Muscle of leg (tissue), 11 donors: ENCODE results near the gene CCT6B. TPM values are rescaled to one million over a fixed set of nuclear protein-coding genes. Genes with fewer than 3 reads are reported as not detected.

ENCODE experiments used
- DNase-seq: peaks from one replicate; pipeline ENCODE4 v3.0.0; 2013
- H3K27ac ChIP-seq: one replicate; pipeline ENCODE4 v1.5.1; 2013; ENCODE audit warnings: mild to moderate bottlenecking, low read length, control low read depth
- H3K27me3 ChIP-seq: one replicate; pipeline ENCODE4 v1.6.1; 2013; ENCODE audit warnings: low read length; ENCODE audit not compliant: control insufficient read depth, insufficient read depth
- H3K36me3 ChIP-seq: one replicate; pipeline ENCODE4 v1.6.1; 2013; ENCODE audit warnings: low read length; ENCODE audit not compliant: control insufficient read depth, insufficient read depth
- H3K4me1 ChIP-seq: one replicate; pipeline ENCODE4 v1.6.1; 2013; ENCODE audit warnings: low read length; ENCODE audit not compliant: control insufficient read depth, insufficient read depth
- H3K4me3 ChIP-seq: one replicate; pipeline ENCODE4 v1.5.1; 2013; ENCODE audit warnings: low read length, control low read depth
- H3K9me3 ChIP-seq: replicated peaks from 2 replicates; pipeline ENCODE4 v1.6.1; 2013; ENCODE audit warnings: low read depth, low read length; ENCODE audit not compliant: control insufficient read depth
- WGBS: methylation state at CpG from one replicate; pipeline ENCODE4 v1.1.5; 2013; ENCODE audit warnings: missing lambda C conversion rate; ENCODE audit not compliant: insufficient coverage; 5-methylcytosine and 5-hydroxymethylcytosine counted together
- polyA plus RNA-seq, 8 donors: library from polyadenylated mRNA; unstranded; fragments of 120-200 nt; gene quantifications; one replicate each; pipeline versions ENCODE4 v1.2.1 to v1.2.3, GENCODE V29; 2013; ENCODE audit warnings: inconsistent platforms in 1 of 8, low replicate concordance in 1 of 8; ENCODE audit not compliant: insufficient read length in 8 of 8, insufficient read depth in 1 of 8
- total RNA-seq: library from RNA; stranded (reverse); fragments of 120-200 nt; gene quantifications from one replicate; pipeline ENCODE4 v1.2.4, GENCODE V29; 2013

CCT6B gene
- total and polyA plus RNA-seq, 9 donors: 1.7 to 3.2 (median 2.3) TPM

DNA sequence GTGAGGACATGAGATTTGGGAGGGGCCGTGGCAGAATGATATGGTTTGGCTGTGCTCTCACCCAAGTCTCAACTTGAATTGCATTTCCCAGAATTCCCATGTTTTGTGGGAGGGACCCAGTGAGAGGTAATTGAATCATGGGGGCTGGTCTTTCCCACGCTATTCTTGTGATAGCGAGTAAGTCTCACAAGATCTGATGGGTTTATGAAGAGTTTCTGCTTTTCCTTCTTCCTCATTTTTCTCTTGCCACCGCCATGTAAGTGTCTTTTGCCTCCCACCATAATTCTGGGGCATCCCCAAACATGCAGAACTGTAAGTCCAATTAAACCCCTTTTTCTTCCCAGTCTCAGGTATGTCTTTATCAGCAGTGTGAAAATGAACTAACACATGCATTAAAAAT is 40.6 kb downstream of the CCT6B start:
- DNase-seq: no peak
- H3K27me3 ChIP-seq: no peaks in the 10 kb centered on the region
- no CpG with 5 or more reads among the region's 4 CpGs for WGBS

DNA sequence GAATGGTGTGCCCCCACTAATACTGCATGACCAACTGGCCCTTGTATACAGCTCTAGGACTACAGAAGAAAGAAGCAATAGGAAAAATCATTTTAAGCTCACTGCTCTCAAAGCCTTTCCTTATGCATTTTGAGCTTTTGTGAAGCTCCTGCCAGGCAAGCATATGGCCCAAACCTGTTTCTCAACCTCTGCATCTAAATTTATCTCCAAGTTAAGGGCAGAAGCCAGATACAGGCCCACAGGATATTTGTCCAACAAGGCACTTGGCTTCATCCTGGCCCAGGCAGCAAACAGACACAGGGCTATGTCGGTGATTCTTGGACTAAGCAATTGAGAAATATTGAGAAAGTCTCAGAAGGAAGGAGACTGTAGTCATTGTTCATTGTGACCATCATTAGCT is 43.9 kb downstream of the CCT6B start:
- no peak for DNase-seq
- Histone ChIP-seq H3K4me3 (no peak overlapping the region), H3K4me1 (no peaks in the 10 kb centered on the region), H3K27me3 (no peaks in the 10 kb centered on the region), H3K36me3 (no peaks in the 10 kb centered on the region), H3K9me3 (no peaks in the 10 kb centered on the region), H3K27ac (no peak overlapping the region)
- 80% methylated on average over 1 of the region's 1 CpG for WGBS

More for the DNA sequence above, 40.6 kb downstream of the CCT6B start:
- Histone ChIP-seq H3K4me1 (no peaks in the 10 kb centered on the region), H3K9me3 (no peaks in the 10 kb centered on the region), H3K27ac (no peak overlapping the region), H3K4me3 (no peak overlapping the region), H3K36me3 (no peaks in the 10 kb centered on the region)

- Histone ChIP-seq H3K9me3 (no peaks in the 10 kb centered on the region), H3K27ac (no peak overlapping the region), H3K27me3 (no peaks in the 10 kb centered on the region), H3K4me3 (no peak overlapping the region), H3K36me3 (no peaks in the 10 kb centered on the region), H3K4me1 (no peaks in the 10 kb centered on the region)
- no peak for DNase-seq
- no CpG with 5 or more reads among the region's 2 CpGs for WGBS
Observed at GRCh38 chr17:34916120-34916519, 45.1 kb downstream of the CCT6B start.

DNA sequence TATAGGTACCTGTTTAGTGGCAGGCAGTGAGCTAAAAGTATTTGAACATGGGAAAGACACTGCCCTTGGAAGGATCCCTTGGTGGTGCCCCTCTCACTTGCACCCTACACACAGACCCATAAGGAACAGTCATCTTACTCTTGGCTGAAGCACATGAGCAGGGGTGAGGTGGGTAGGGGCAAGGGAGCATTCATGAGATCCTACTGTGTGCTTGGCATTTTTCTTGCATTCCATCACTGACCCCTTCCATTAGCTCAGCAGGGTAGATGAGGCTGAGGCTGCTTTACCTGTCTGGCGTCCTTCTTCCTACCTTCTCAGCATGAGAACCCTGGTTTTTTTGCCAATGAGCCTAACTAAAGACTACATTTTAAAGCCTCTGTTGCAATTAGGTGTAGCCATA is 48.3 kb downstream of the CCT6B start:
- DNase-seq: no peak
- WGBS: no CpG with 5 or more reads among the region's 1 CpG
- Histone ChIP-seq H3K9me3 (no peaks in the 10 kb centered on the region), H3K27ac (no peak overlapping the region), H3K4me1 (no peaks in the 10 kb centered on the region), H3K27me3 (no peaks in the 10 kb centered on the region), H3K4me3 (no peak overlapping the region), H3K36me3 (no peaks in the 10 kb centered on the region)

DNA sequence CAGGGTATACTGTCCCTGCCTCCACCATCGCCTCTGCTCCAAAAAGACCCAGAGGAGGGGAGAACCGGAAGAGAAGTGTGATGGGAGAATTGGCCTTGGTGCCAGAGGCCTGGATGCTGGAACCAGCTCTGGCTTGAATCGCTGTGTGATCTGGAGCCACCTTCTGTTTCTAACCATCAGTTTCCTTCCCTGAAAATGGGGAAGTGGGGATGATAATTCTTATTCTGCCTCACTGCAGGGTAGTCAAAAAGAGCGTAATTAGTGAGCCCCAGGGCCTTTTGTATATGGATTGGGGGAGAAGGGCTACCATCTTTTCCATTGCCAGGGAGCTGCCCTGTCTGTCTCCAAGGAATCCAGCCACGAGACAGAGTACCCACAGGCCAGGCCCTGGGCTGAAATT is 52.2 kb downstream of the CCT6B start:
- no peak overlapping the region for H3K4me3 ChIP-seq
- no peaks in the 10 kb centered on the region for H3K27me3 ChIP-seq
- no peaks in the 10 kb centered on the region for H3K36me3 ChIP-seq
- 70% methylated on average over 2 of the region's 5 CpGs for WGBS
- no peaks in the 10 kb centered on the region for H3K9me3 ChIP-seq
- DNase-seq: no peak
- H3K4me1 ChIP-seq: no peaks in the 10 kb centered on the region
- H3K27ac ChIP-seq: no peak overlapping the region

GRCh38 chr17:34902831-34903547 is 58.3 kb downstream of the CCT6B start:
- Histone ChIP-seq H3K27ac (no peak overlapping the region), H3K36me3 (no peaks in the 10 kb centered on the region), H3K4me3 (no peak overlapping the region), H3K4me1 (no peaks in the 10 kb centered on the region), H3K9me3 (no peaks in the 10 kb centered on the region), H3K27me3 (no peaks in the 10 kb centered on the region)
- DNase-seq: peak; percentile 13
- WGBS: no CpG with 5 or more reads among the region's 4 CpGs

DNA sequence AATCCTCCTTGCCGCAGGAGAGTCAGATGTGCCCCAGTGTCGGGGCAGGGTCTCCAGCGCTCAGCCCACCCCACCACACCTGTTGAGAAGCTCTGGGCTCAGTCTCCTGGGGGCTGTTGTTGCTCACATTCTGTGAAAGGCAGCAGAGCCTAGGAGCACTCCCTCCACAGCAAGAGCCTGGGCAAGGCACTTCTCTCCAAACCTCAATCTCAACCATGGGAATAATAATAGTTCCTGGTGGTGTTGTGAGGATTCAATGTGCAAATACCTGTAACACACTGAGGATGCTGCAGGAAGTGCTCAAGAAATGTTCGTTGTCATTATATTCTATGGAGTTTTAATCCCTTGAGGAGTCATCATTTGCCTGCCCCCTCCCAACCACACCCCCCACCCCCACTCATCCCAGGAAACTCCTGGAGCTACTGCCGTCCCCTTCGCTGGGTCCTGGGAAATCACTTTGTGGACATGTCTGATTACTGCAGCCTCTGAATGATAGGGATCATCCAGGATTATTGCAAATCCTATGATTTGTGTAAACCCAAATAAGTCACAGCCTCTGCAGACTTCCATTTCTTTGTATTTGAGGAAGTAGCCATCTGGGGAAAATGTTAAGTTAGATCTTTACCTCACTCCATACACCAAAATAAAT is 61.5 kb downstream of the CCT6B start:
- no peak overlapping the region for H3K4me3 ChIP-seq
- no peaks in the 10 kb centered on the region for H3K27me3 ChIP-seq
- DNase-seq: no peak
- no peaks in the 10 kb centered on the region for H3K4me1 ChIP-seq
- no peak overlapping the region for H3K27ac ChIP-seq
- 88% methylated on average over 3 of the region's 6 CpGs for WGBS
- H3K9me3 ChIP-seq: no peaks in the 10 kb centered on the region
- H3K36me3 ChIP-seq: no peaks in the 10 kb centered on the region

GRCh38 chr17:34895383-34895782 is 65.9 kb downstream of the CCT6B start:
- no peak overlapping the region for H3K4me3 ChIP-seq
- 19% methylated on average over 4 of the region's 5 CpGs for WGBS
- H3K4me1 ChIP-seq: no peaks in the 10 kb centered on the region
- H3K9me3 ChIP-seq: no peaks in the 10 kb centered on the region
- H3K36me3 ChIP-seq: no peaks in the 10 kb centered on the region
- peaks cover 4% of the 10 kb centered on the region for H3K27me3 ChIP-seq
- DNase-seq: no peak
- no peak overlapping the region for H3K27ac ChIP-seq

GRCh38 chr17:34894964-34895363 is 66.3 kb downstream of the CCT6B start:
- no peaks in the 10 kb centered on the region for H3K4me1 ChIP-seq
- no peak for DNase-seq
- H3K27ac ChIP-seq: no peak overlapping the region
- H3K36me3 ChIP-seq: no peaks in the 10 kb centered on the region
- H3K27me3 ChIP-seq: peaks cover 4% of the 10 kb centered on the region
- no CpG with 5 or more reads among the region's 4 CpGs for WGBS
- H3K4me3 ChIP-seq: no peak overlapping the region
- no peaks in the 10 kb centered on the region for H3K9me3 ChIP-seq

DNA sequence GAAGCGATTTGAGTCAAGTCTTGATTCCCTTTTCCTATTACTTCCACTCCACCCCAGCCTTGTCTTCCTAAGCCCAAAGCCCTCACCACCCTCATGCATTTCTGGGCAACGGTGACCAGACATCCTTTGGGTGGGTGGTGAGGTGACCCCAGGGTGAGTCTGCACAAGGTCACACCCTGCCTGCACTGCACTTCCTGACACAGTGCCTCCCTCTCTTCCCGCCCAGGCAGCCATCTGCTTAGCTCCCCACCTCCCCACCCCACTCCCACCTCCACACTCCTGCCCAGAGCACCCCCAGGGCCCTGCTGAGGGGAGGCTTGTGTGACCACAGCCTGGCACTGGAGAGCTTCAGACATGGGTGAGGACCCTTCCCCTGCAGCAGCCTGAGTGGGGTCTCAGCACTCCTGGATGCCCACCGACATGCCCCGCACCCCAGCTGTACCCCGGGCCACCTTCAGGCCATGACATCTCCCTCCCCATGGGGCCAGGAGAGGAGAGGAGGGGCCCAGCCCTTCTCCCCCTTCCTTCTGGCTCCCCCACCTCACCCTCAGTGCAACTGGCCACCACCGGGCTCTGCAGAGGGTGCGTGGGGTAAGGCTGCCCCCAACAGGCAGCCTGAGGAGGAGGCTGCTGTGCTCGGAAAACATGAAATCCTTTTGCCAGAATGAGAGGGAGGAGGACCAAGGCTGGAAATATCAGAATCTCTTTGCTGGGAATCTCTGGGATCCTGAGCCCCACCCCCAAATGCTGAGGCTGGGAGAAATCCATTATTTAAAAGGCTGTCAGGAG is 68.6 kb downstream of the CCT6B start:
- no peaks in the 10 kb centered on the region for H3K4me1 ChIP-seq
- WGBS: 36% methylated on average over 4 of the region's 9 CpGs
- H3K27me3 ChIP-seq: peaks cover 9% of the 10 kb centered on the region
- no peaks in the 10 kb centered on the region for H3K9me3 ChIP-seq
- DNase-seq: peak; percentile 3
- H3K4me3 ChIP-seq: no peak overlapping the region
- no peaks in the 10 kb centered on the region for H3K36me3 ChIP-seq
- H3K27ac ChIP-seq: no peak overlapping the region
